Muscle of leg (tissue), 11 donors: ENCODE data around the gene IBTK. TPM values are rescaled to one million over a fixed set of nuclear protein-coding genes. Genes with fewer than 3 reads are reported as not detected.

Experiments used
- DNase-seq: peaks from one replicate; pipeline ENCODE4 v3.0.0; 2013
- H3K27ac ChIP-seq: one replicate; pipeline ENCODE4 v1.5.1; 2013; ENCODE audit warnings: mild to moderate bottlenecking, low read length, control low read depth
- H3K27me3 ChIP-seq: one replicate; pipeline ENCODE4 v1.6.1; 2013; ENCODE audit warnings: low read length; ENCODE audit not compliant: control insufficient read depth, insufficient read depth
- H3K36me3 ChIP-seq: one replicate; pipeline ENCODE4 v1.6.1; 2013; ENCODE audit warnings: low read length; ENCODE audit not compliant: control insufficient read depth, insufficient read depth
- H3K4me1 ChIP-seq: one replicate; pipeline ENCODE4 v1.6.1; 2013; ENCODE audit warnings: low read length; ENCODE audit not compliant: control insufficient read depth, insufficient read depth
- H3K4me3 ChIP-seq: one replicate; pipeline ENCODE4 v1.5.1; 2013; ENCODE audit warnings: low read length, control low read depth
- H3K9me3 ChIP-seq: replicated peaks from 2 replicates; pipeline ENCODE4 v1.6.1; 2013; ENCODE audit warnings: low read depth, low read length; ENCODE audit not compliant: control insufficient read depth
- WGBS: methylation state at CpG from one replicate; pipeline ENCODE4 v1.1.5; 2013; ENCODE audit warnings: missing lambda C conversion rate; ENCODE audit not compliant: insufficient coverage; 5-methylcytosine and 5-hydroxymethylcytosine counted together
- polyA plus RNA-seq, 8 donors: library from polyadenylated mRNA; unstranded; fragments of 120-200 nt; gene quantifications; one replicate each; pipeline versions ENCODE4 v1.2.1 to v1.2.3, GENCODE V29; 2013; ENCODE audit warnings: inconsistent platforms in 1 of 8, low replicate concordance in 1 of 8; ENCODE audit not compliant: insufficient read length in 8 of 8, insufficient read depth in 1 of 8
- total RNA-seq: library from RNA; stranded (reverse); fragments of 120-200 nt; gene quantifications from one replicate; pipeline ENCODE4 v1.2.4, GENCODE V29; 2013

Gene IBTK
- total and polyA plus RNA-seq, 9 donors, result 22.7 to 37.5 (median 33.1) TPM

GRCh38 chr6:82183642-82184282 is 63.8 kb downstream of the IBTK start:
- Histone ChIP-seq H3K27me3 (no peaks in the 10 kb centered on the region), H3K36me3 (peaks cover 25% of the 10 kb centered on the region), H3K9me3 (no peaks in the 10 kb centered on the region), H3K27ac (no peak overlapping the region), H3K4me1 (no peaks in the 10 kb centered on the region), H3K4me3 (no peak overlapping the region)
- peak; percentile 40 for DNase-seq

DNA sequence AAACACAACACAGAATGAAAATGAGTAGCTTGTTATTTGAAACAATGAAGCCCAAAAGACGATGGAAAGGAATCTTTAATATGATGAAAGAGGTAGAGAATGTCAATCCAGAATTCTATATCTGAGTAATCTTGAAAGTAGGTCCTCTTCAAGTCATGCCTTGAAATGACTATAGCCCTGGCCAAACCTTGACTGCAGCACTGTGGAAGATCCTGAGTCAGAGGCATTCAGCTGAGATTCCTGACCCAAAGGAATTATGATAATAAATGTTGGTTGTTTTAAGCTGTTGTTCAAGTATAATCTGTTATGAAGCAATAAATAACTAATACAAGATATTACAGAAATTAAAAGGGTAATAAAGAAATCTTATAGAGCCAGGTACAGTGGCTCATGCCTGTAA is 64.8 kb downstream of the IBTK start:
- Histone ChIP-seq H3K9me3 (no peaks in the 10 kb centered on the region), H3K27ac (no peak overlapping the region), H3K36me3 (peaks cover 23% of the 10 kb centered on the region), H3K4me1 (no peaks in the 10 kb centered on the region), H3K4me3 (no peak overlapping the region), H3K27me3 (no peaks in the 10 kb centered on the region)
- no peak for DNase-seq
- WGBS, result 86% methylated on average over 1 of the region's 1 CpG

DNA sequence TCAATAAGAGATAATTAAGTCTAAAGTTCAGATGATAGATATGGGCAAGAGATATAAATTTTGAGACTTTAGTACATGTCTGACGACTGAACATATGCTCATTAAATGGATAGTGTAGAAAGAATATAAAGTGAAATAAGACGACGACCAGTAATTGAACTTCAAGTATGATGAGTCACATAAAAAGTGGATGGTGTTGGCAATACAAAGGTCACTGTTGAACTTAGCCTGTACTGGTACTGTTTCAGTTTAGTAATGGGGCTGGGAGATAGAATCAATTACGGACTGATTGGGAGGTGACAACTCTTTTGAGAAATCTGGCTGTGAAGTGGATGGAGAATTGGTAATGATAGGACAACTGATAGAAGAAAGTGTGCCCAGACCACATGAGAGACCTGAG is 68.1 kb downstream of the IBTK start:
- H3K4me1 ChIP-seq, result no peaks in the 10 kb centered on the region
- H3K4me3 ChIP-seq, result no peak overlapping the region
- peaks cover 17% of the 10 kb centered on the region for H3K36me3 ChIP-seq
- no peaks in the 10 kb centered on the region for H3K9me3 ChIP-seq
- H3K27ac ChIP-seq, result no peak overlapping the region
- no peak for DNase-seq
- 82% methylated on average over 4 of the region's 4 CpGs for WGBS
- no peaks in the 10 kb centered on the region for H3K27me3 ChIP-seq

GRCh38 chr6:82178759-82179112 is 68.8 kb downstream of the IBTK start:
- H3K27ac ChIP-seq, result no peak overlapping the region
- H3K4me1 ChIP-seq, result no peaks in the 10 kb centered on the region
- H3K36me3 ChIP-seq, result peaks cover 15% of the 10 kb centered on the region
- no peak overlapping the region for H3K4me3 ChIP-seq
- no peak for DNase-seq
- no peaks in the 10 kb centered on the region for H3K27me3 ChIP-seq
- no peaks in the 10 kb centered on the region for H3K9me3 ChIP-seq
- no CpG with 5 or more reads among the region's 1 CpG for WGBS

GRCh38 chr6:82178077-82178758 is 69.3 kb downstream of the IBTK start:
- Histone ChIP-seq H3K4me3 (no peak overlapping the region), H3K9me3 (no peaks in the 10 kb centered on the region), H3K4me1 (no peaks in the 10 kb centered on the region), H3K36me3 (peaks cover 14% of the 10 kb centered on the region), H3K27ac (no peak overlapping the region), H3K27me3 (no peaks in the 10 kb centered on the region)
- no CpG with 5 or more reads among the region's 2 CpGs for WGBS
- DNase-seq, result peak; percentile 72

- no CpG with 5 or more reads among the region's 1 CpG for WGBS
- Histone ChIP-seq H3K27ac (peak overlapping the region; percentile 6), H3K36me3 (peaks cover 21% of the 10 kb centered on the region), H3K4me1 (no peaks in the 10 kb centered on the region), H3K4me3 (no peak overlapping the region), H3K9me3 (no peaks in the 10 kb centered on the region), H3K27me3 (no peaks in the 10 kb centered on the region)
- no peak for DNase-seq
Observed at GRCh38 chr6:82176616-82177015, 70.9 kb downstream of the IBTK start.

GRCh38 chr6:82172594-82172993 is 75.0 kb downstream of the IBTK start:
- Histone ChIP-seq H3K36me3 (peaks cover 15% of the 10 kb centered on the region), H3K4me3 (no peak overlapping the region), H3K27ac (no peak overlapping the region), H3K27me3 (no peaks in the 10 kb centered on the region), H3K9me3 (no peaks in the 10 kb centered on the region), H3K4me1 (no peaks in the 10 kb centered on the region)
- WGBS, result 100% methylated on average over 1 of the region's 5 CpGs
- DNase-seq, result peak; percentile 88

- no peaks in the 10 kb centered on the region for H3K4me1 ChIP-seq
- H3K27ac ChIP-seq, result no peak overlapping the region
- no peaks in the 10 kb centered on the region for H3K9me3 ChIP-seq
- no peak overlapping the region for H3K4me3 ChIP-seq
- H3K27me3 ChIP-seq, result no peaks in the 10 kb centered on the region
- H3K36me3 ChIP-seq, result peaks cover 15% of the 10 kb centered on the region
- no CpG with 5 or more reads among the region's 2 CpGs for WGBS
- no peak for DNase-seq
Observed at GRCh38 chr6:82169138-82169876, 78.2 kb downstream of the IBTK start.

GRCh38 chr6:82166493-82166892 is 81.1 kb downstream of the IBTK start:
- 86% methylated on average over 1 of the region's 5 CpGs for WGBS
- Histone ChIP-seq H3K27ac (no peak overlapping the region), H3K36me3 (peaks cover 6% of the 10 kb centered on the region)

DNA sequence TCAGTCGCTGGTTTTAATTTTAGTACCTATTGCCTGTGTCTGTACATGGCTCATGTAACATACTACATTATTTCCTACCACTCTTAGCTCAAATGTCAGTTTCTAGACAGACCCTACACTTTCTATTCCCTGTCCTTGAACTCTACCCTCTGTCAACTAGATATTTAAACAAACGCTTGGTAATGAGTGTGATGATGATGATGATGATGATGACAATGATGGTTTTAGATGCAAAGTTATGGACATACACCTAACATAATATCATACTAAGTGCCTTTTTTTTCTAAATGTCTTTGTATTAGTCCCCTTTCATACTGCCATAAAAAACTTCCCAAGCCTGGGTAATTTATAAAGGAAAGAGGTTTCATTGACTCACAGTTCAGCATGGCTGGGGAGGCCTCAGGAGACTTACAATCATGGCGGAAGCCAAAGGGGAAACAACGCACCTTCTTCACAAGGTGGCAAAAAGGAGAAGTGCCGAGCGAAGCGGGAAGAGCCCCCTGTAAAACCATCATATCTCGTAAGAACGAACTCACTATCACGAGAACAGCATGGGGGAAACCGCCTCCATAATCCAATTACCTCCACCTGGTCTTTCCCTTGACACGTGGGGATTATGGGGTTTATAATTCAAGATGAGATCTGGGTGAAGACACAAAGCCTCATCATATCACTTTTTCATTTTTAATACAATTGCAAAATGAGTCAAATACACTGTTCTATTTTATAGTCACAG is 87.1 kb downstream of the IBTK start:
- H3K4me1 ChIP-seq, result no peaks in the 10 kb centered on the region
- no peaks in the 10 kb centered on the region for H3K27me3 ChIP-seq
- H3K9me3 ChIP-seq, result no peaks in the 10 kb centered on the region
- no CpG with 5 or more reads among the region's 12 CpGs for WGBS
- no peaks in the 10 kb centered on the region for H3K36me3 ChIP-seq
- peak overlapping the region; percentile 11 for H3K27ac ChIP-seq
- no peak overlapping the region for H3K4me3 ChIP-seq
- DNase-seq, result no peak

More at GRCh38 chr6:82166493-82166892, 81.1 kb downstream of the IBTK start:
- no peaks in the 10 kb centered on the region for H3K9me3 ChIP-seq
- H3K4me1 ChIP-seq, result no peaks in the 10 kb centered on the region
- H3K27me3 ChIP-seq, result no peaks in the 10 kb centered on the region
- DNase-seq, result no peak
- no peak overlapping the region for H3K4me3 ChIP-seq
